Neural progenitor cell (in vitro differentiated cells): ENCODE results near the gene CAPN8.

Source experiments
- EZH2 ChIP-seq: fragments of 200-600 bp; sonication (generic); IDR thresholded peaks from 2 replicates; pipeline ENCODE4 v1.6.1; 2017; ENCODE audit warnings: antibody characterized with exemption, mild to moderate bottlenecking, moderate library complexity
- TF ChIP-seq, protein P1 (sequence below): fragments of 200-600 bp; sonication (generic); IDR thresholded peaks from 2 replicates; pipeline ENCODE4 v1.5.1; 2017; ENCODE audit warnings: antibody characterized with exemption, mild to moderate bottlenecking

DNA sequence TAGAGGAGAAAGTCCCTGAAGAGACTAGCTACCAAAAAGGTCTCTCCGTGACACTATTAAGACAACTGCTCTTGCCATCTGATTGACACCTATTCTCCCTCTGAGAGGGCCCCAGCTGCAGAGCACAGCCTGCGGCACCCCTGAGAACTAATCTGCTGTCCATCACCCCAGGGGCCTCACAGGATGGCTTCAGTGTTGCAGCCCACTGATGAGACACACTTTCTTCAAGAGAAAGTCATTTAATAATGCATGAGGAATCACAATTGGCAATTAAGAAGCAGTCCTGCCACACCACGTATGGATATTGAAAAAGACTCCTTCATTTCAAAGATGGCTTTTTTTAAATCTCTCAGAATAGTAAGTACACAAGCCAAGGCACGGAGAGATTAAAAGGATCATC is 48.9 kb downstream of the CAPN8 start:
- TF ChIP-seq, protein P1, sequence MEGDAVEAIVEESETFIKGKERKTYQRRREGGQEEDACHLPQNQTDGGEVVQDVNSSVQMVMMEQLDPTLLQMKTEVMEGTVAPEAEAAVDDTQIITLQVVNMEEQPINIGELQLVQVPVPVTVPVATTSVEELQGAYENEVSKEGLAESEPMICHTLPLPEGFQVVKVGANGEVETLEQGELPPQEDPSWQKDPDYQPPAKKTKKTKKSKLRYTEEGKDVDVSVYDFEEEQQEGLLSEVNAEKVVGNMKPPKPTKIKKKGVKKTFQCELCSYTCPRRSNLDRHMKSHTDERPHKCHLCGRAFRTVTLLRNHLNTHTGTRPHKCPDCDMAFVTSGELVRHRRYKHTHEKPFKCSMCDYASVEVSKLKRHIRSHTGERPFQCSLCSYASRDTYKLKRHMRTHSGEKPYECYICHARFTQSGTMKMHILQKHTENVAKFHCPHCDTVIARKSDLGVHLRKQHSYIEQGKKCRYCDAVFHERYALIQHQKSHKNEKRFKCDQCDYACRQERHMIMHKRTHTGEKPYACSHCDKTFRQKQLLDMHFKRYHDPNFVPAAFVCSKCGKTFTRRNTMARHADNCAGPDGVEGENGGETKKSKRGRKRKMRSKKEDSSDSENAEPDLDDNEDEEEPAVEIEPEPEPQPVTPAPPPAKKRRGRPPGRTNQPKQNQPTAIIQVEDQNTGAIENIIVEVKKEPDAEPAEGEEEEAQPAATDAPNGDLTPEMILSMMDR: no peak
- TF ChIP-seq EZH2: no peak
